ENCODE results near the gene MNX1.

Gene MNX1

GRCh38 chr7:157058068-157058467, 47.6 kb upstream of the MNX1 start:
- no peak overlapping the region for H3K27ac ChIP-seq (ENCODE audit: low read depth, low read length)

GRCh38 chr7:157056957-157057902, 46.8 kb upstream of the MNX1 start:
- Histone ChIP-seq H3K4me1 (ENCODE audit: control insufficient read depth, low read length) (no peaks in the 10 kb centered on the region), H3K4me3 (ENCODE audit: low read length) (no peak overlapping the region), H3K4me2 (ENCODE audit: low read length) (no peak overlapping the region), H3K79me2 (ENCODE audit: control insufficient read depth, low read length) (no peaks in the 10 kb centered on the region), H3K27me3 (ENCODE audit: control insufficient read depth, low read length) (0 out of 2 replicates have a peak, but pooled peaks cover 3% of the 10 kb centered on the region), H3K9me3 (ENCODE audit: control insufficient read depth, insufficient read depth, low read length) (no peaks in the 10 kb centered on the region), H3K27ac (ENCODE audit: low read depth, low read length) (no peak overlapping the region), H3F3A (ENCODE audit: control insufficient read depth, insufficient read depth) (no peaks in the 10 kb centered on the region), H4K20me1 (ENCODE audit: control insufficient read depth, insufficient read depth, low read depth, low read length) (no peaks in the 10 kb centered on the region), H3K36me3 (ENCODE audit: control insufficient read depth, low read length) (no peaks in the 10 kb centered on the region), H3K9me2 (replicated peaks; ENCODE audit: control insufficient read depth, low read length) (no peaks in the 10 kb centered on the region)
- TF ChIP-seq CTCF (IDR thresholded peaks at IDR 0.05; ENCODE audit: low read depth, low read length, poor library complexity, severe bottlenecking) (no peak), EZH2phosphoT487 (IDR thresholded peaks at IDR 0.05; ENCODE audit: borderline replicate concordance, low read length) (no peak)

More at GRCh38 chr7:157058068-157058467, 47.6 kb upstream of the MNX1 start:
- Histone ChIP-seq H3K9me2 (replicated peaks; ENCODE audit: control insufficient read depth, low read length) (no peaks in the 10 kb centered on the region), H3K4me3 (ENCODE audit: low read length) (no peak overlapping the region), H4K20me1 (ENCODE audit: control insufficient read depth, insufficient read depth, low read depth, low read length) (no peaks in the 10 kb centered on the region), H3F3A (ENCODE audit: control insufficient read depth, insufficient read depth) (no peaks in the 10 kb centered on the region), H3K4me1 (ENCODE audit: control insufficient read depth, low read length) (no peaks in the 10 kb centered on the region), H3K36me3 (ENCODE audit: control insufficient read depth, low read length) (no peaks in the 10 kb centered on the region), H3K79me2 (ENCODE audit: control insufficient read depth, low read length) (no peaks in the 10 kb centered on the region), H3K4me2 (ENCODE audit: low read length) (no peak overlapping the region), H3K27me3 (ENCODE audit: control insufficient read depth, low read length) (0 out of 2 replicates have a peak, but pooled peaks cover 3% of the 10 kb centered on the region), H3K9me3 (ENCODE audit: control insufficient read depth, insufficient read depth, low read length) (peaks cover 2% of the 10 kb centered on the region; the same call in 1 of the 2 replicates)
- TF ChIP-seq EZH2phosphoT487 (IDR thresholded peaks at IDR 0.05; ENCODE audit: borderline replicate concordance, low read length), result no peak

- H3F3A ChIP-seq (ENCODE audit: control insufficient read depth, insufficient read depth), result no peaks in the 10 kb centered on the region
Observed at GRCh38 chr7:157056246-157056645, 45.8 kb upstream of the MNX1 start.

More at GRCh38 chr7:157056246-157056645, 45.8 kb upstream of the MNX1 start:
- Histone ChIP-seq H4K20me1 (ENCODE audit: control insufficient read depth, insufficient read depth, low read depth, low read length) (no peaks in the 10 kb centered on the region), H3K79me2 (ENCODE audit: control insufficient read depth, low read length) (no peaks in the 10 kb centered on the region), H3K36me3 (ENCODE audit: control insufficient read depth, low read length) (no peaks in the 10 kb centered on the region), H3K4me1 (ENCODE audit: control insufficient read depth, low read length) (no peaks in the 10 kb centered on the region), H3K4me2 (ENCODE audit: low read length) (no peak overlapping the region), H3K9me2 (replicated peaks; ENCODE audit: control insufficient read depth, low read length) (no peaks in the 10 kb centered on the region), H3K27ac (ENCODE audit: low read depth, low read length) (no peak overlapping the region), H3K27me3 (ENCODE audit: control insufficient read depth, low read length) (0 out of 2 replicates have a peak, but pooled peaks cover 3% of the 10 kb centered on the region), H3K9me3 (ENCODE audit: control insufficient read depth, insufficient read depth, low read length) (no peaks in the 10 kb centered on the region), H3K4me3 (ENCODE audit: low read length) (no peak overlapping the region)
- TF ChIP-seq CTCF (IDR thresholded peaks at IDR 0.05; ENCODE audit: low read depth, low read length, poor library complexity, severe bottlenecking) (no peak), EZH2phosphoT487 (IDR thresholded peaks at IDR 0.05; ENCODE audit: borderline replicate concordance, low read length) (no peak)
